HepG2 (cell line): ENCODE data around the gene CAPN9. TPM values are rescaled to one million over a fixed set of nuclear protein-coding genes. Genes with fewer than 3 reads are reported as not detected.

Experiments
- CENPX ChIP-seq: sonication (generic); formaldehyde crosslinking; IDR thresholded peaks from 2 replicates; pipeline ENCODE4 v1.9.0; 2021; ENCODE audit warnings: mild to moderate bottlenecking, missing genetic modification reagents, moderate library complexity
- CHD4 ChIP-seq: fragments of 200-600 bp; sonication (generic); IDR thresholded peaks from 2 replicates; pipeline ENCODE4 v1.7.0; 2017; ENCODE audit warnings: mild to moderate bottlenecking, low read length, borderline replicate concordance
- HDAC2 ChIP-seq: sonication (generic); formaldehyde crosslinking; IDR thresholded peaks from 2 replicates; pipeline ENCODE4 v1.4.0; 2020; ENCODE audit warnings: missing genetic modification reagents
- JDP2 ChIP-seq: sonication (generic); formaldehyde crosslinking; IDR thresholded peaks from 2 replicates; pipeline ENCODE4 v1.8.1; 2022; ENCODE audit warnings: missing genetic modification reagents, borderline replicate concordance
- KMT2A ChIP-seq: sonication (generic); formaldehyde crosslinking; IDR thresholded peaks from 2 replicates; pipeline ENCODE4 v1.4.0; 2020; ENCODE audit warnings: missing genetic modification reagents
- NFE2L2 ChIP-seq: fragments of 150-350 bp; IDR thresholded peaks from 2 replicates; pipeline ENCODE4 v1.6.1; 2014; ENCODE audit warnings: low read length
- RFXAP ChIP-seq: sonication (generic); formaldehyde crosslinking; IDR thresholded peaks from 2 replicates; pipeline ENCODE4 v1.4.0; 2020; ENCODE audit warnings: missing genetic modification reagents, borderline replicate concordance
- WIZ ChIP-seq: sonication (generic); formaldehyde crosslinking; IDR thresholded peaks from 2 replicates; pipeline ENCODE4 v1.5.1; 2020; ENCODE audit warnings: mild to moderate bottlenecking, missing genetic modification reagents
- ZNF317 ChIP-seq: sonication (generic); formaldehyde crosslinking; IDR thresholded peaks from 2 replicates; pipeline ENCODE4 v1.5.0; 2020; ENCODE audit warnings: mild to moderate bottlenecking, missing genetic modification reagents
- ZNF549 ChIP-seq: sonication (generic); formaldehyde crosslinking; IDR thresholded peaks from 2 replicates; pipeline ENCODE4 v1.5.0; 2020; ENCODE audit warnings: missing genetic modification reagents
- ZNF552 ChIP-seq: sonication (generic); formaldehyde crosslinking; IDR thresholded peaks from 2 replicates; pipeline ENCODE4 v1.9.0; 2022; ENCODE audit warnings: missing genetic modification reagents, mild to moderate bottlenecking, borderline replicate concordance
- ZNF589 ChIP-seq: sonication (generic); formaldehyde crosslinking; conservative IDR thresholded peaks from 2 replicates; pipeline ENCODE4 v1.8.0; 2022; ENCODE audit warnings: mild to moderate bottlenecking, moderate library complexity, missing genetic modification reagents
- ZNF737 ChIP-seq: sonication (generic); formaldehyde crosslinking; IDR thresholded peaks from 2 replicates; pipeline ENCODE4 v1.5.0; 2020; ENCODE audit warnings: missing genetic modification reagents, mild to moderate bottlenecking, borderline replicate concordance
- ZSCAN20 ChIP-seq: sonication (generic); formaldehyde crosslinking; IDR thresholded peaks from 2 replicates; pipeline ENCODE4 v1.4.0; 2020; ENCODE audit warnings: missing genetic modification reagents, mild to moderate bottlenecking, borderline replicate concordance
- polyA plus RNA-seq, 8 experiments: library from polyadenylated mRNA; depleted of rRNA in 3 of 8; stranded (reverse) in 7 of 8; unstranded in 1 of 8; fragments of >200 nt; fragmentation: Illumina TruSeq in 4 of 8; extraction: Trizol in 4 of 8; gene quantifications; 2 replicates each; pipeline versions ENCODE4 v1.2.1 to v1.2.3, GENCODE V29; 2011 to 2016; ENCODE audit warnings: low read depth in 4 of 8, missing spikeins in 1 of 8, mixed read lengths in 1 of 8; ENCODE audit not compliant: insufficient read depth in 1 of 8
- total RNA-seq, 5 experiments: library from RNA; depleted of rRNA; stranded (reverse); fragments of >200 nt; fragmentation: Illumina TruSeq; extraction: Trizol; gene quantifications; 2 replicates each; pipeline ENCODE4 v1.2.3, GENCODE V29; 2016; ENCODE audit warnings: low read depth in 1 of 5
- TF ChIP-seq, protein P1 (sequence below): sonication (generic); formaldehyde crosslinking; IDR thresholded peaks from 2 replicates; pipeline ENCODE4 v1.4.0; 2020; ENCODE audit warnings: mild to moderate bottlenecking, missing genetic modification reagents
- TF ChIP-seq, protein P2 (sequence below): sonication (generic); formaldehyde crosslinking; IDR thresholded peaks from 2 replicates; pipeline ENCODE4 v1.4.0; 2020; ENCODE audit warnings: missing genetic modification reagents
- TF ChIP-seq, protein P3 (sequence below): sonication (generic); formaldehyde crosslinking; conservative IDR thresholded peaks from 2 replicates; pipeline ENCODE4 v1.4.0; 2020; ENCODE audit warnings: missing genetic modification reagents
- TF ChIP-seq, protein P4 (sequence below): sonication (generic); formaldehyde crosslinking; IDR thresholded peaks from 2 replicates; pipeline ENCODE4 v1.5.1; 2020; ENCODE audit warnings: missing genetic modification reagents, mild to moderate bottlenecking, borderline replicate concordance

CAPN9 gene
- total and polyA plus RNA-seq, 2 of the 13 experiments (the other 11 are each of a cell fraction or from before 2014, with no cell fraction given), result 0.04 to 0.31 TPM

DNA sequence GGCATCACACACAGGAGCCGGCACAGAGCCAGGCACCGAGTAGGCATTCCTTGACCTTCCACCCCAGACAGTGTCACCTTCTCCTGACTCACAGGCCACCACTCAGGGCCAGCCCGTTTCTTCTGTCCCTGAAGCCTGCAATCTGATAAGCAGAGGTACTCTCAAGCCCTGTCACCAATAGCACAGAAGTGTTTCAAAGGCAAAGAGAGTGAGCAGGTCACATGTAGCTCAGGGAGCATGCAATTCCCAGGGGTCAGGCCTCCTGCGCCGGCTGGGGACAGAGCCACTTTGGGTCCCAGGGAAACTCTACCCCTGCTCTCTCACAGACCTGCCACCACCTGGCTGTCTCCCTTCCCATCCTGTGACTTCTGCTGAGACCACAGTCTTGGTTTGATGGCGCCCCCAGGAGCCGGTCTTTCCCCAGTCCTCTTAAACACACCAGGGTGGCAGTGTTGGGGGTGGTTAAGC is 13.2 kb downstream of the CAPN9 start (continued):
- TF ChIP-seq ZNF549 (CRISPR knock-in tag) (no peak), JDP2 (no peak), KMT2A (CRISPR knock-in tag) (no peak), CENPX (CRISPR knock-in tag) (no peak), NFE2L2 (no peak), HDAC2 (no peak), ZSCAN20 (no peak), ZNF552 (CRISPR knock-in tag) (no peak), ZNF737 (no peak), RFXAP (CRISPR knock-in tag) (no peak), ZNF589 (CRISPR knock-in tag) (no peak), ZNF317 (CRISPR knock-in tag) (no peak), CHD4 (no peak), WIZ (CRISPR knock-in tag) (no peak)
- TF ChIP-seq, protein P1, sequence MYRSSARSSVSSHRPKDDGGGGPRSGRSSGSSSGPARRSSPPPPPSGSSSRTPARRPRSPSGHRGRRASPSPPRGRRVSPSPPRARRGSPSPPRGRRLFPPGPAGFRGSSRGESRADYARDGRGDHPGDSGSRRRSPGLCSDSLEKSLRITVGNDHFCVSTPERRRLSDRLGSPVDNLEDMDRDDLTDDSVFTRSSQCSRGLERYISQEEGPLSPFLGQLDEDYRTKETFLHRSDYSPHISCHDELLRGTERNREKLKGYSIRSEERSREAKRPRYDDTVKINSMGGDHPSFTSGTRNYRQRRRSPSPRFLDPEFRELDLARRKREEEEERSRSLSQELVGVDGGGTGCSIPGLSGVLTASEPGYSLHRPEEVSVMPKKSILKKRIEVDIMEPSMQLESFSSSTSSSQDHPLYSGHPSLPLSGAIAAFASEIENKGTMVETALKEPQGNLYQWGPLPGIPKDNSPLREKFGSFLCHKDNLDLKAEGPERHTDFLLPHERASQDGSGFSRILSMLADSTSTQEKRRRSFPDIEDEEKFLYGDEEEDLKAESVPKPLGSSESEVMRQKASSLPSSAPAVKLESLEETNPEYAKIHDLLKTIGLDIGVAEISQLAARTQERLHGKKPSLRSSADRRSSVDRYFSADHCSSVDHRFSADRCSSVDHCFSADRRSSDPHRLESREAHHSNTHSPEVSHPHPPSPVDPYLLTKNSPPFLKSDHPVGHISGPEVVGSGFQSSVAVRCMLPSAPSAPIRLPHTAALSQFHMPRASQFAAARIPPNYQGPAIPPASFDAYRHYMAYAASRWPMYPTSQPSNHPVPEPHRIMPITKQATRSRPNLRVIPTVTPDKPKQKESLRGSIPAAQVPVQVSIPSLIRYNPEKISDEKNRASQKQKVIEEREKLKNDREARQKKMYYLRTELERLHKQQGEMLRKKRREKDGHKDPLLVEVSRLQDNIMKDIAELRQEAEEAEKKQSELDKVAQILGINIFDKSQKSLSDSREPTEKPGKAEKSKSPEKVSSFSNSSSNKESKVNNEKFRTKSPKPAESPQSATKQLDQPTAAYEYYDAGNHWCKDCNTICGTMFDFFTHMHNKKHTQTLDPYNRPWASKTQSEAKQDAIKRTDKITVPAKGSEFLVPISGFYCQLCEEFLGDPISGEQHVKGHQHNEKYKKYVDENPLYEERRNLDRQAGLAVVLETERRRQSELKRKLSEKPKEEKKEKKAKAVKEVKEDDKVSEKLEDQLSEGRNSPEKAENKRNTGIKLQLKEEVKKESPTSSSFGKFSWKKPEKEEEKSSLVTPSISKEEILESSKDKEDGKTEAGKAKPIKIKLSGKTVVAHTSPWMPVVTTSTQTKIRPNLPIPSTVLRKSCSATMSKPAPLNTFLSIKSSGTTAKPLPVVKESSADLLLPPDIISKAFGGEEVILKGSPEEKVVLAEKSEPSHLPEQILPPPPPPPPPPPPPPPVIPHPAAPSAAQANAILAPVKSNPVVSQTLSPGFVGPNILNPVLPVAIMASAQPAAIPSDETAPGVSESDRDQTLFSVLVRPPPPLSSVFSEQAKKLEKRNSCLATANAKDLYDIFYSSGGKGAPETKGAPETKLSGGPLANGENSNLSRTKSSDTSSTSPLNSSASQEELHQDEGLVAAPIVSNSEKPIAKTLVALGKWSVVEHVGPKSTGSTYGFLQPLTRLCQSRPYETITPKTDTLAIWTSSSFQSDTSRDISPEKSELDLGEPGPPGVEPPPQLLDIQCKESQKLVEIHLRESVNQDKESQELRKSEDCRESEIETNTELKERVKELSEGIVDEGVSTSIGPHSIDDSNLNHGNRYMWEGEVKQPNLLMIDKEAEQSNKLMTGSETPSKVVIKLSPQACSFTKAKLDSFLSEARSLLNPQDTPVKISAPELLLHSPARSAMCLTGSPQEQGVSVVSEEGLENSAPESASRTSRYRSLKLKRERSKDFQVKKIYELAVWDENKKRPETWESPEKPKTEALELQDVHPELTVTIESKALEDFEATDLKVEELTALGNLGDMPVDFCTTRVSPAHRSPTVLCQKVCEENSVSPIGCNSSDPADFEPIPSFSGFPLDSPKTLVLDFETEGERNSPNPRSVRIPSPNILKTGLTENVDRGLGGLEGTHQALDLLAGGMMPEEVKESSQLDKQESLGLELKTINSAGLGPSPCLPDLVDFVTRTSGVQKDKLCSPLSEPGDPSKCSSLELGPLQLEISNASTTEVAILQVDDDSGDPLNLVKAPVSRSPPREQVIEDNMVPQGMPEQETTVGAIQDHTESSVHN (CRISPR knock-in tag), result no peak
- TF ChIP-seq, protein P2, sequence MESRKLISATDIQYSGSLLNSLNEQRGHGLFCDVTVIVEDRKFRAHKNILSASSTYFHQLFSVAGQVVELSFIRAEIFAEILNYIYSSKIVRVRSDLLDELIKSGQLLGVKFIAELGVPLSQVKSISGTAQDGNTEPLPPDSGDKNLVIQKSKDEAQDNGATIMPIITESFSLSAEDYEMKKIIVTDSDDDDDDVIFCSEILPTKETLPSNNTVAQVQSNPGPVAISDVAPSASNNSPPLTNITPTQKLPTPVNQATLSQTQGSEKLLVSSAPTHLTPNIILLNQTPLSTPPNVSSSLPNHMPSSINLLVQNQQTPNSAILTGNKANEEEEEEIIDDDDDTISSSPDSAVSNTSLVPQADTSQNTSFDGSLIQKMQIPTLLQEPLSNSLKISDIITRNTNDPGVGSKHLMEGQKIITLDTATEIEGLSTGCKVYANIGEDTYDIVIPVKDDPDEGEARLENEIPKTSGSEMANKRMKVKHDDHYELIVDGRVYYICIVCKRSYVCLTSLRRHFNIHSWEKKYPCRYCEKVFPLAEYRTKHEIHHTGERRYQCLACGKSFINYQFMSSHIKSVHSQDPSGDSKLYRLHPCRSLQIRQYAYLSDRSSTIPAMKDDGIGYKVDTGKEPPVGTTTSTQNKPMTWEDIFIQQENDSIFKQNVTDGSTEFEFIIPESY, result no peak
- TF ChIP-seq, protein P3, sequence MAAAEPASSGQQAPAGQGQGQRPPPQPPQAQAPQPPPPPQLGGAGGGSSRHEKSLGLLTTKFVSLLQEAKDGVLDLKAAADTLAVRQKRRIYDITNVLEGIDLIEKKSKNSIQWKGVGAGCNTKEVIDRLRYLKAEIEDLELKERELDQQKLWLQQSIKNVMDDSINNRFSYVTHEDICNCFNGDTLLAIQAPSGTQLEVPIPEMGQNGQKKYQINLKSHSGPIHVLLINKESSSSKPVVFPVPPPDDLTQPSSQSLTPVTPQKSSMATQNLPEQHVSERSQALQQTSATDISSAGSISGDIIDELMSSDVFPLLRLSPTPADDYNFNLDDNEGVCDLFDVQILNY (CRISPR knock-in tag), result no peak
- TF ChIP-seq, protein P4, sequence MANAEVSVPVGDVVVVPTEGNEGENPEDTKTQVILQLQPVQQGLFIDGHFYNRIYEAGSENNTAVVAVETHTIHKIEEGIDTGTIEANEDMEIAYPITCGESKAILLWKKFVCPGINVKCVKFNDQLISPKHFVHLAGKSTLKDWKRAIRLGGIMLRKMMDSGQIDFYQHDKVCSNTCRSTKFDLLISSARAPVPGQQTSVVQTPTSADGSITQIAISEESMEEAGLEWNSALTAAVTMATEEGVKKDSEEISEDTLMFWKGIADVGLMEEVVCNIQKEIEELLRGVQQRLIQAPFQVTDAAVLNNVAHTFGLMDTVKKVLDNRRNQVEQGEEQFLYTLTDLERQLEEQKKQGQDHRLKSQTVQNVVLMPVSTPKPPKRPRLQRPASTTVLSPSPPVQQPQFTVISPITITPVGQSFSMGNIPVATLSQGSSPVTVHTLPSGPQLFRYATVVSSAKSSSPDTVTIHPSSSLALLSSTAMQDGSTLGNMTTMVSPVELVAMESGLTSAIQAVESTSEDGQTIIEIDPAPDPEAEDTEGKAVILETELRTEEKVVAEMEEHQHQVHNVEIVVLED, result no peak
